H1 (cell line): ENCODE data around the gene NRBF2. TPM values are rescaled to one million over a fixed set of nuclear protein-coding genes. Genes with fewer than 3 reads are reported as not detected.

ENCODE experiments used
- CTCF ChIA-PET: fragments of 300-600 bp; sonication (Branson Sonifier 250); formaldehyde crosslinking; loops from one replicate; lab custom pipeline; 2021; ENCODE audit not compliant: partially characterized antibody; lab: Charles Lee
- POLR2A ChIA-PET: fragments of 300-600 bp; sonication (Branson Sonifier 250); formaldehyde crosslinking; loops from one replicate; lab custom pipeline; 2021; ENCODE audit warnings: inconsistent platforms; ENCODE audit not compliant: partially characterized antibody; lab: Charles Lee
- DNase-seq, 2 experiments: peaks; one replicate each; pipeline versions ENCODE4 v3.0.0 to v3.0.0-alpha.2; 2010 to 2022; ENCODE audit warnings: low spot score in 2 of 2, low read depth in 1 of 2, mixed read lengths in 1 of 2
- FAIRE-seq: peaks from 2 replicates; lab custom pipeline; 2011; peaks lifted over from hg19 to GRCh38; lab: Jason Lieb, UNC
- H2AFZ ChIP-seq: 2 replicates; pipeline ENCODE4 v1.8.1; 2012; ENCODE audit warnings: low read length, inconsistent platforms
- H2AK5ac ChIP-seq: 2 replicates; pipeline ENCODE4 v1.6.1; 2013; ENCODE audit warnings: low read depth, low read length
- H2BK120ac ChIP-seq: replicated peaks from 2 replicates; pipeline ENCODE3; 2013; ENCODE audit warnings: low read depth, low read length, inconsistent platforms
- H2BK12ac ChIP-seq: 2 replicates; pipeline ENCODE4 v1.6.1; 2013; ENCODE audit warnings: low read depth, low read length
- H2BK15ac ChIP-seq: 2 replicates; pipeline ENCODE4 v1.6.1; 2013; ENCODE audit warnings: low read length
- H2BK20ac ChIP-seq: 2 replicates; pipeline ENCODE4 v1.6.1; 2013; ENCODE audit warnings: low read length
- H2BK5ac ChIP-seq: 2 replicates; pipeline ENCODE4 v1.6.1; 2013; ENCODE audit warnings: low read depth, low read length
- H3K14ac ChIP-seq: 2 replicates; pipeline ENCODE4 v1.6.1; 2013; ENCODE audit warnings: inconsistent platforms; ENCODE audit not compliant: insufficient read length
- H3K18ac ChIP-seq: 2 replicates; pipeline ENCODE4 v1.6.1; 2013; ENCODE audit warnings: low read length; ENCODE audit errors: extremely low read depth
- H3K23ac ChIP-seq: 2 replicates; pipeline ENCODE4 v1.6.1; 2013; ENCODE audit warnings: inconsistent platforms; ENCODE audit not compliant: insufficient read length
- H3K23me2 ChIP-seq: 2 replicates; pipeline ENCODE4 v1.6.1; 2013; ENCODE audit warnings: low read depth, low read length
- H3K27ac ChIP-seq: 2 replicates; pipeline ENCODE4 v1.6.1; 2011; ENCODE audit warnings: low read depth, low read length, inconsistent platforms
- H3K27me3 ChIP-seq, 4 experiments: replicated peaks in 1 of 4; 1 replicate in 1 of 4; 2 replicates in 3 of 4; pipeline versions ENCODE4 v1.6.1 to v1.8.1; 2011 to 2013; ENCODE audit warnings: low read length in 3 of 4, mild to moderate bottlenecking in 3 of 4, inconsistent platforms in 2 of 4, mixed read lengths in 2 of 4, moderate library complexity in 1 of 4; ENCODE audit not compliant: control insufficient read depth in 3 of 4, insufficient read depth in 3 of 4; ENCODE audit errors: extremely low read depth in 1 of 4
- H3K36me3 ChIP-seq, 4 experiments: 2 replicates each; pipeline versions ENCODE4 v1.6.1 to v1.8.1; 2011 to 2013; ENCODE audit warnings: mild to moderate bottlenecking in 4 of 4, low read length in 3 of 4, moderate library complexity in 2 of 4, control low read depth in 1 of 4, inconsistent platforms in 1 of 4; ENCODE audit not compliant: insufficient read depth in 4 of 4, control insufficient read depth in 2 of 4
- H3K4ac ChIP-seq: replicated peaks from 2 replicates; pipeline ENCODE3; 2013; ENCODE audit warnings: low read length, low read depth, mixed read lengths, inconsistent platforms; ENCODE audit not compliant: insufficient read length
- H3K4me1 ChIP-seq, 4 experiments: replicated peaks in 1 of 4; 1 replicate in 1 of 4; 2 replicates in 3 of 4; pipeline versions ENCODE4 v1.6.1 to v1.8.1; 2011 to 2013; ENCODE audit warnings: low read length in 3 of 4, inconsistent platforms in 2 of 4, mixed read lengths in 1 of 4; ENCODE audit not compliant: insufficient read depth in 4 of 4, control insufficient read depth in 3 of 4
- H3K4me2 ChIP-seq, 2 experiments: 2 replicates each; pipeline versions ENCODE4 v1.6.1 to v1.8.1; 2011 to 2013; ENCODE audit warnings: low read depth in 2 of 2, low read length in 2 of 2, control low read depth in 1 of 2, inconsistent platforms in 1 of 2, mild to moderate bottlenecking in 1 of 2; ENCODE audit not compliant: insufficient read depth in 1 of 2
- H3K4me3 ChIP-seq, 4 experiments: fragments of 200-600, 300-600 bp in 1 of 4; sonication (generic), shearing (Covaris generic), sonication (Bioruptor Twin) in 1 of 4; 2 replicates each; pipeline versions ENCODE4 v1.5.1 to v1.8.1; 2011 to 2016; ENCODE audit warnings: low read length in 4 of 4, low read depth in 3 of 4, control low read depth in 2 of 4, inconsistent platforms in 2 of 4, mild to moderate bottlenecking in 2 of 4, mixed read lengths in 1 of 4, moderate library complexity in 1 of 4; ENCODE audit not compliant: insufficient read depth in 2 of 4; ENCODE audit errors: extremely low read depth in 1 of 4
- H3K56ac ChIP-seq: replicated peaks from 2 replicates; pipeline ENCODE3; 2013; ENCODE audit warnings: low read depth, mild to moderate bottlenecking, mixed read lengths, low read length, inconsistent platforms; ENCODE audit not compliant: insufficient read length
- H3K79me1 ChIP-seq: 2 replicates; pipeline ENCODE4 v1.6.1; 2013; ENCODE audit warnings: low read depth, low read length, control low read depth
- H3K79me2 ChIP-seq, 2 experiments: 2 replicates each; pipeline versions ENCODE4 v1.6.1 to v1.8.1; 2012 to 2013; ENCODE audit warnings: low read length in 2 of 2, mild to moderate bottlenecking in 2 of 2, inconsistent platforms in 1 of 2; ENCODE audit not compliant: insufficient read depth in 2 of 2, control insufficient read depth in 1 of 2
- H3K9ac ChIP-seq, 4 experiments: replicated peaks in 1 of 4; 1 replicate in 1 of 4; 2 replicates in 3 of 4; pipeline versions ENCODE4 v1.6.1 to v1.8.1; 2011 to 2013; ENCODE audit warnings: low read depth in 3 of 4, low read length in 3 of 4, control low read depth in 2 of 4, mild to moderate bottlenecking in 2 of 4, moderate library complexity in 2 of 4, inconsistent platforms in 1 of 4; ENCODE audit errors: extremely low read depth in 1 of 4
- H3K9me3 ChIP-seq, 2 experiments: 2 replicates each; pipeline versions ENCODE4 v1.6.1 to v1.8.1; 2012 to 2013; ENCODE audit warnings: mild to moderate bottlenecking in 2 of 2, moderate library complexity in 2 of 2, control low read depth in 1 of 2, inconsistent platforms in 1 of 2, low read depth in 1 of 2, low read length in 1 of 2, mixed read lengths in 1 of 2; ENCODE audit not compliant: insufficient read depth in 2 of 2
- H4K20me1 ChIP-seq, 2 experiments: replicated peaks in 1 of 2; 2 replicates each; pipeline versions ENCODE3 to v1.8.1; 2011 to 2013; ENCODE audit warnings: inconsistent platforms in 2 of 2, low read length in 2 of 2, mild to moderate bottlenecking in 1 of 2; ENCODE audit not compliant: insufficient read depth in 2 of 2, control insufficient read depth in 1 of 2
- H4K5ac ChIP-seq: 2 replicates; pipeline ENCODE4 v1.6.1; 2013; ENCODE audit warnings: low read length, low read depth, mixed read lengths, inconsistent platforms; ENCODE audit not compliant: insufficient read length
- H4K8ac ChIP-seq: 2 replicates; pipeline ENCODE4 v1.8.0; 2013; ENCODE audit warnings: mild to moderate bottlenecking, moderate library complexity, low read length, inconsistent platforms; ENCODE audit not compliant: insufficient read depth; ENCODE audit errors: extremely low read depth
- H4K91ac ChIP-seq: replicated peaks from 2 replicates; pipeline ENCODE3; 2013; ENCODE audit warnings: low read length, mixed read lengths, inconsistent platforms; ENCODE audit not compliant: insufficient read length
- CEBPB ChIP-seq: IDR thresholded peaks from 2 replicates; pipeline ENCODE4 v1.6.1; 2012; ENCODE audit warnings: low read depth, low read length
- EP300 ChIP-seq, 2 experiments: IDR thresholded peaks; 1 replicate in 1 of 2; 2 replicates in 1 of 2; pipeline ENCODE4 v1.6.1; 2011 to 2012; ENCODE audit warnings: low read depth in 2 of 2, low read length in 2 of 2, mild to moderate bottlenecking in 2 of 2, borderline replicate concordance in 1 of 2, inconsistent platforms in 1 of 2, moderate library complexity in 1 of 2
- FOSL1 ChIP-seq: IDR thresholded peaks from 2 replicates; pipeline ENCODE4 v1.6.1; 2011; ENCODE audit warnings: mild to moderate bottlenecking, low read depth, low read length, moderate library complexity; ENCODE audit not compliant: insufficient read depth
- GTF2F1 ChIP-seq: IDR thresholded peaks from 2 replicates; pipeline ENCODE4 v1.6.1; 2012; ENCODE audit warnings: low read depth, low read length, improper control_type of control experiment, borderline replicate concordance
- HDAC6 ChIP-seq: IDR thresholded peaks from one replicate; pipeline ENCODE4 v1.7.1; 2012; ENCODE audit warnings: low read depth, mild to moderate bottlenecking, inconsistent platforms, low read length, moderate library complexity
- KDM5A ChIP-seq: fragments of 200-600 bp; IDR thresholded peaks from 2 replicates; pipeline ENCODE4 v1.7.1; 2012; ENCODE audit warnings: mild to moderate bottlenecking, low read length, inconsistent platforms, mixed read lengths
- NANOG ChIP-seq: IDR thresholded peaks from 2 replicates; pipeline ENCODE4 v1.6.1; 2011; ENCODE audit warnings: low read length, low read depth, mild to moderate bottlenecking, inconsistent platforms; ENCODE audit not compliant: insufficient read depth, poor library complexity, severe bottlenecking
- POLR2A ChIP-seq, 2 experiments: IDR thresholded peaks; 1 replicate in 1 of 2; 2 replicates in 1 of 2; pipeline ENCODE4 v1.6.1; 2011; ENCODE audit warnings: low read depth in 2 of 2, low read length in 2 of 2, mild to moderate bottlenecking in 2 of 2; ENCODE audit errors: control extremely low read depth in 1 of 2
- SUZ12 ChIP-seq: fragments of 200-600 bp; sonication (generic); IDR thresholded peaks from 2 replicates; pipeline ENCODE4 v1.6.1; 2012; ENCODE audit warnings: mild to moderate bottlenecking, inconsistent platforms, low read length, moderate library complexity, mixed read lengths
- TBP ChIP-seq: IDR thresholded peaks from 2 replicates; pipeline ENCODE4 v1.6.1; 2011; ENCODE audit warnings: low read depth, low read length, improper control_type of control experiment
- WGBS, 2 experiments: shearing (Covaris generic) in 1 of 2; methylation state at CpG; one replicate each; pipeline versions ENCODE4 v1.1.6 to v1.1.7; 2013 to 2015; ENCODE audit warnings: low lambda C conversion rate in 2 of 2, mixed read lengths in 2 of 2, inconsistent platforms in 1 of 2, low coverage in 1 of 2, missing lambda C conversion rate in 1 of 2; ENCODE audit not compliant: insufficient replicate concordance in 2 of 2, insufficient coverage in 1 of 2, insufficient read length in 1 of 2; ENCODE audit errors: extremely low coverage in 1 of 2, missing lambda C conversion rate in 1 of 2; 5-methylcytosine and 5-hydroxymethylcytosine counted together
- polyA plus RNA-seq, 7 experiments: library from polyadenylated mRNA; depleted of rRNA in 3 of 7; stranded (reverse) in 5 of 7; unstranded in 2 of 7; fragments of >200 nt in 5 of 7; fragments of 200-250 nt in 2 of 7; gene quantifications; 1 replicate in 5 of 7; 2 replicates in 1 of 7; 4 replicates in 1 of 7; pipeline versions ENCODE4 v1.2.1 to v1.2.3, GENCODE V29; 2011 to 2013; ENCODE audit warnings: missing spikeins in 2 of 7, mixed read lengths in 2 of 7
- total RNA-seq: library from RNA; stranded (reverse); fragmentation: NEBNext Ultra II Directional; extraction: Animal tissue kit (Norgen Biotek cat#: 25700); gene quantifications from 2 replicates; pipeline ENCODE4 v1.2.1, GENCODE V29; 2021
- TF ChIP-seq, protein P1 (sequence below): IDR thresholded peaks from 2 replicates; pipeline ENCODE4 v1.6.1; 2012; ENCODE audit warnings: inconsistent platforms
- TF ChIP-seq, protein P2 (sequence below): IDR thresholded peaks from 2 replicates; pipeline ENCODE4 v1.6.1; 2011; ENCODE audit warnings: low read length, improper control_type of control experiment

Gene NRBF2
- total and polyA plus RNA-seq, 2 of the 8 experiments (the other 6 are each of a cell fraction or from before 2014, with no cell fraction given), result 11.0 to 29.9 TPM

DNA sequence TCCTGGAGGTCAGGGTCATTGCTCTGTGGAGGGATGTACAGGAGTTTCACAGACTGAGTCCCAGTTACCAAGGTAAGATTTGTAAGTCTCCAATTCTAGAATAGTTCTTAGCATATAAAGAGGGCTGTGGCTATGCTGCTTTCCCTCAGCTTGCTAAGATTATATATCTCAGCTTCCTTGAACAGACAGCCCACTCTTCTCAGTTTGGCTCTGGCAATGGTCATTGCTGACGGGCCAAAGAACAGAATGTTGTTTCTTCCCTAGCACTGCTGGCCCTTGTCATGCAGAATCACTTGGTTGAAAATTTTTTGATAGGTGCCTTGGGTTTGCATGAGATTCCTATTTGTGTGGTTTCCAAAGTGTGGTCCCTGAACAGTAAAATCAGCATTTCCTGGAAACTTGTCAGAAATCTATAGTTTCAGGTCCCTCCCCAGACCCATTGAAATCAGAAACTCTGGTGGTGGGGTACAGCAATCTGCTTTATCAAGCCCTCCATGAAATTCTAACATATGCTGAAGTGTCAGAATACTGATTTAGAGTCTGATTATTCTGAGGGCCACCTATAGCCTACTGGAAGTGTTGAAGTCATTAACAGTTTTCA lies 38.2 kb downstream of the NRBF2 start:
- Histone ChIP-seq H2BK15ac (no peak overlapping the region), H3K4me1 (no peaks in the 10 kb centered on the region), H3K23ac (no peak overlapping the region), H3K27ac (no peak overlapping the region), H2AFZ (no peak overlapping the region)
- no peak for TF ChIP-seq KDM5A
- TF ChIP-seq TBP, result no peak
- no peak for TF ChIP-seq GTF2F1
- no peak for TF ChIP-seq NANOG
- TF ChIP-seq HDAC6, result no peak
- no peak for TF ChIP-seq POLR2A (IDR thresholded peaks at IDR 0.05; ENCODE audit: control extremely low read depth in 1 of 2, low read depth in 2 of 2, low read length in 2 of 2)
- TF ChIP-seq EP300 (IDR thresholded peaks at IDR 0.05; ENCODE audit: borderline replicate concordance in 1 of 2, low read depth in 2 of 2, low read length in 2 of 2), result no peak
- no peak for TF ChIP-seq CEBPB
- no peak for TF ChIP-seq SUZ12
- no peak for TF ChIP-seq FOSL1
- TF ChIP-seq, protein P1, sequence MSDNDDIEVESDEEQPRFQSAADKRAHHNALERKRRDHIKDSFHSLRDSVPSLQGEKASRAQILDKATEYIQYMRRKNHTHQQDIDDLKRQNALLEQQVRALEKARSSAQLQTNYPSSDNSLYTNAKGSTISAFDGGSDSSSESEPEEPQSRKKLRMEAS, result no peak
- TF ChIP-seq, protein P2, sequence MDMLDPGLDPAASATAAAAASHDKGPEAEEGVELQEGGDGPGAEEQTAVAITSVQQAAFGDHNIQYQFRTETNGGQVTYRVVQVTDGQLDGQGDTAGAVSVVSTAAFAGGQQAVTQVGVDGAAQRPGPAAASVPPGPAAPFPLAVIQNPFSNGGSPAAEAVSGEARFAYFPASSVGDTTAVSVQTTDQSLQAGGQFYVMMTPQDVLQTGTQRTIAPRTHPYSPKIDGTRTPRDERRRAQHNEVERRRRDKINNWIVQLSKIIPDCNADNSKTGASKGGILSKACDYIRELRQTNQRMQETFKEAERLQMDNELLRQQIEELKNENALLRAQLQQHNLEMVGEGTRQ, result no peak
- TF ChIP-seq, all 59 proteins: peak for 0
- Histone ChIP-seq H3K79me2 (no peaks in the 10 kb centered on the region), H3K56ac (no peak overlapping the region), H2AK5ac (no peak overlapping the region), H3K23me2 (no peaks in the 10 kb centered on the region), H4K20me1 (peaks cover 0 to 1% of the 10 kb centered on the region in 2 experiments), H2BK20ac (no peak overlapping the region), H3K4me2 (no peak overlapping the region), H2BK12ac (no peak overlapping the region), H3K79me1 (no peaks in the 10 kb centered on the region; the same call in 1 of the 2 replicates), H3K14ac (no peak overlapping the region), H3K18ac (no peak overlapping the region), H4K91ac (no peak overlapping the region), H3K4ac (no peak overlapping the region), H3K36me3 (peaks cover 11 to 88% (median 54%) of the 10 kb centered on the region in 4 experiments; a peak in 7 of 8 replicates), H3K27me3 (no peaks in the 10 kb centered on the region), H4K5ac (no peak overlapping the region), H4K8ac (no peak overlapping the region), H3K9ac (no peak overlapping the region), H2BK120ac (no peak overlapping the region), H3K4me3 (no peak overlapping the region), H2BK5ac (no peak overlapping the region), H3K9me3 (no peaks in the 10 kb centered on the region)
- FAIRE-seq, result no peak
- POLR2A ChIA-PET, result interaction anchor here (1.7 kb wide), 1 partner anchor 97 kb away, joined by 3 read pairs; no protein-coding TSS in a partner anchor
- 100% methylated on average over 1 of the region's 1 CpG; no CpG with 5 or more reads in 1 of the 2 experiments for WGBS, 2 experiments
- DNase-seq, result no peak
- CTCF ChIA-PET, result interaction anchor here (1.7 to 2.4 kb wide), 2 partner anchors 25 to 458 kb away, joined by 4 to 5 read pairs; no protein-coding TSS in a partner anchor
